Measurements from ENCODE around the gene SLC13A3. TPM values are rescaled to one million over a fixed set of nuclear protein-coding genes. Genes with fewer than 3 reads are reported as not detected.

The SLC13A3 gene
- total RNA-seq, 1 donor from 2014 or later = 0.66 TPM

DNA sequence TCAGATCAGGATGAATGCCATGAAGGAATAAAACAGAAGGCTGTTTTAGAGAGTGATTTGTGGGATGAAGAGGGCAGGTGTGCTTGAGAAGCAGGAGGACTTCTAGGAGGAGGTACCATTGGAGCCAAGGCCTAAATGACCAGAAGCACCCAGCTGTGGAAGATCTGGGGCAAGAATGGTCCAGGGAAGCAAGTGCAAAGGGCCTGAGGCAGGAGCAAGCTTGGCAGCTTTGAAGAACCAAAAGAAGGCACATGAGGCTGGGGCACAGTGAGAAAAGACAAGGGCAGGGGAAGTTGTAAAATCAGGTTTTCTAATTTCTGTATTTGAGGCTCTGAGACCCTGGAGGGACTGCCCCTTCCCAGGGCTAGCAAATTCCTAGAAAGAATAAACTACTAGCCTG lies 9.8 kb downstream of the SLC13A3 start:
- TF ChIP-seq EZH2 (IDR thresholded peaks at IDR 0.05; ENCODE audit: insufficient read depth, low read length) = no peak
- TF ChIP-seq, protein P1, sequence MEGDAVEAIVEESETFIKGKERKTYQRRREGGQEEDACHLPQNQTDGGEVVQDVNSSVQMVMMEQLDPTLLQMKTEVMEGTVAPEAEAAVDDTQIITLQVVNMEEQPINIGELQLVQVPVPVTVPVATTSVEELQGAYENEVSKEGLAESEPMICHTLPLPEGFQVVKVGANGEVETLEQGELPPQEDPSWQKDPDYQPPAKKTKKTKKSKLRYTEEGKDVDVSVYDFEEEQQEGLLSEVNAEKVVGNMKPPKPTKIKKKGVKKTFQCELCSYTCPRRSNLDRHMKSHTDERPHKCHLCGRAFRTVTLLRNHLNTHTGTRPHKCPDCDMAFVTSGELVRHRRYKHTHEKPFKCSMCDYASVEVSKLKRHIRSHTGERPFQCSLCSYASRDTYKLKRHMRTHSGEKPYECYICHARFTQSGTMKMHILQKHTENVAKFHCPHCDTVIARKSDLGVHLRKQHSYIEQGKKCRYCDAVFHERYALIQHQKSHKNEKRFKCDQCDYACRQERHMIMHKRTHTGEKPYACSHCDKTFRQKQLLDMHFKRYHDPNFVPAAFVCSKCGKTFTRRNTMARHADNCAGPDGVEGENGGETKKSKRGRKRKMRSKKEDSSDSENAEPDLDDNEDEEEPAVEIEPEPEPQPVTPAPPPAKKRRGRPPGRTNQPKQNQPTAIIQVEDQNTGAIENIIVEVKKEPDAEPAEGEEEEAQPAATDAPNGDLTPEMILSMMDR (IDR thresholded peaks at IDR 0.05; ENCODE audit: insufficient read depth, low read depth, low read length) = no peak
- Mint-ChIP-seq H3K27ac (ENCODE audit: unreplicated experiment) (no peak overlapping the region), H3K9me3 (ENCODE audit: unreplicated experiment) (no peaks in the 10 kb centered on the region), H3K4me3 (ENCODE audit: unreplicated experiment) (no peak overlapping the region), H3K36me3 (ENCODE audit: low read depth, unreplicated experiment) (peaks cover 4% of the 10 kb centered on the region), H3K27me3 (ENCODE audit: low read depth, unreplicated experiment) (peaks cover 16% of the 10 kb centered on the region), H3K4me1 (ENCODE audit: low read depth, unreplicated experiment) (peaks cover 5% of the 10 kb centered on the region)
- H3K9me3 ChIP-seq (ENCODE audit: insufficient read depth, low read depth, low read length) = no peaks in the 10 kb centered on the region
- FAIRE-seq (no peak), DNase-seq (ENCODE audit: low read depth) (no peak)
- H3K27me3 ChIP-seq (ENCODE audit: insufficient read depth, low read length) = no peaks in the 10 kb centered on the region
- H3K9ac ChIP-seq (ENCODE audit: low read length) = no peak overlapping the region
- no peak overlapping the region for H3K4me3 ChIP-seq (ENCODE audit: insufficient read depth, low read depth, low read length)
- H3K4me1 ChIP-seq (ENCODE audit: insufficient read depth, low read length) = no peaks in the 10 kb centered on the region
- H3K4me2 ChIP-seq (ENCODE audit: low read length) = no peak overlapping the region
- no peak overlapping the region for H3K27ac ChIP-seq (ENCODE audit: low read depth, low read length)
- no peak overlapping the region for H2AFZ ChIP-seq (ENCODE audit: low read depth, low read length)
- no peaks in the 10 kb centered on the region for H3K36me3 ChIP-seq (ENCODE audit: insufficient read depth, low read length)
- H3K79me2 ChIP-seq (ENCODE audit: insufficient read depth, low read length) = no peaks in the 10 kb centered on the region
- no peaks in the 10 kb centered on the region for H4K20me1 ChIP-seq (ENCODE audit: insufficient read depth, low read length)

DNA sequence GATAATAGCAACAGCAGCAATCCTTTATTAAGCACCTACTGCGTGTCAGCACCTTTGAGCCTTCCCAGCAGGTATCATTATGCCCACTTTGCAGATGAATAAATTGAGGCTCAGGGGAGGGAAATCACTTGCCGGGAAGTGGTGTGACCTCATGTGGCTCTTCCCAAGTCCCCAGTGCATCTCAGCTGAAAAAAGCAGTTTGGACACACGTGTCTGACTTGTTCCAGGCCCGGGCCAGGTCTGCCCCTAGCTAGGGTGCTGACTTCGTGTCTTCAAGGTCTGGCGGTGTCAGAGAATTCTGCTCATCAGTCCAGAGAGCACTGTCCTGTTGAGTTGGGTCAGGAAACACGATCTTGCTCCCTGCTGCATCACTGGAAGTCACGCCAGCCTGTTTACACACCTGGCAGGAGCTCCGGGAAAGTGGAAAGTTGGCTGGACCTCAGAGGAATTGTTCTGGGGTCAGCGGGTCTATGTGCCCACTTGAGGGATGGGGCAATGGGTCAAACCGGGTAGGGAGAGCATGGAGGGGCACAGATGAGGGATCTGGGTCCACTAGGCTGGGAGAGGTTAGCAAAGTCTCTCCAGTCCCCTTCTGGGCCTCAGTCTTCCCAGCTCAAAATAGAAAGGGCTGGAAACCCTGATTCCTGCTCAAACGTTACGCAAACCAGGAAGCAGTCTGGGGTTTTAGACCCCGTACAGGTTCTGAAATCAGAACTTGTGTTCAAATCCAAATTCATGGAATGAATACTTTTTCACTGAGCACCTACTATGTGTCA lies 10.5 kb downstream of the SLC13A3 start:
- peaks cover 4% of the 10 kb centered on the region for H3K36me3 Mint-ChIP-seq (ENCODE audit: low read depth, unreplicated experiment)
- Histone ChIP-seq H3K4me3 (ENCODE audit: insufficient read depth, low read depth, low read length) (no peak overlapping the region), H3K27me3 (ENCODE audit: insufficient read depth, low read length) (no peaks in the 10 kb centered on the region), H2AFZ (ENCODE audit: low read depth, low read length) (no peak overlapping the region), H3K79me2 (ENCODE audit: insufficient read depth, low read length) (no peaks in the 10 kb centered on the region), H3K4me1 (ENCODE audit: insufficient read depth, low read length) (no peaks in the 10 kb centered on the region), H3K4me2 (ENCODE audit: low read length) (no peak overlapping the region), H3K27ac (ENCODE audit: low read depth, low read length) (no peak overlapping the region), H3K36me3 (ENCODE audit: insufficient read depth, low read length) (no peaks in the 10 kb centered on the region), H3K9me3 (ENCODE audit: insufficient read depth, low read depth, low read length) (no peaks in the 10 kb centered on the region), H4K20me1 (ENCODE audit: insufficient read depth, low read length) (no peaks in the 10 kb centered on the region), H3K9ac (ENCODE audit: low read length) (no peak overlapping the region)
- peaks cover 1% of the 10 kb centered on the region for H3K9me3 Mint-ChIP-seq (ENCODE audit: unreplicated experiment)
- H3K4me3 Mint-ChIP-seq (ENCODE audit: unreplicated experiment) = no peak overlapping the region
- H3K27ac Mint-ChIP-seq (ENCODE audit: unreplicated experiment) = no peak overlapping the region
- FAIRE-seq (no peak), DNase-seq (ENCODE audit: low read depth) (no peak)
- peaks cover 16% of the 10 kb centered on the region for H3K27me3 Mint-ChIP-seq (ENCODE audit: low read depth, unreplicated experiment)
- H3K4me1 Mint-ChIP-seq (ENCODE audit: low read depth, unreplicated experiment) = peaks cover 1% of the 10 kb centered on the region
- TF ChIP-seq EZH2 (IDR thresholded peaks at IDR 0.05; ENCODE audit: insufficient read depth, low read length) = no peak
- TF ChIP-seq, protein P1 (IDR thresholded peaks at IDR 0.05; ENCODE audit: insufficient read depth, low read depth, low read length) = no peak

DNA sequence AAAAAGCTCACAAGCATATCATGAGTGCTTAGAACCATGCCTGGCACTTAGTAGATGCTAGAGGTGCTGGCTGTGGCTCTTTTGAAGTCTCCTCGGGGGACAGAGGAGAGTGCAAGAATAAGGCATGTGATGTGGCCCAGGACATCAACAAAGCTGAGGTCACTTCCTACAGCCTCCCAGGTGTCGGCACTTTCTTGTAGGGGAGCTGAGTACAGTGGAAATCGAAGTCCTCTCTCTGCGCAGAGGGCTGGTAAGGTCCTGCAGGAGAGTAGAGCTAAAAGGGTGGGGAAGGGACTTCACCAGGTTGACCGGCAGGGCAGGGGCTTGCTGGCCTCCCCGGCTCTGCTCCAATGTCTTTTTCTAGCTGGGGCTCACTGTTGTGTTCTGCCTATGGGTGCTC lies 11.2 kb downstream of the SLC13A3 start:
- no peak for FAIRE-seq
- Histone ChIP-seq H2AFZ (ENCODE audit: low read depth, low read length) (no peak overlapping the region), H3K9me3 (ENCODE audit: insufficient read depth, low read depth, low read length) (no peaks in the 10 kb centered on the region), H3K4me3 (ENCODE audit: insufficient read depth, low read depth, low read length) (no peak overlapping the region), H3K27ac (ENCODE audit: low read depth, low read length) (no peak overlapping the region), H3K27me3 (ENCODE audit: insufficient read depth, low read length) (no peaks in the 10 kb centered on the region), H3K4me2 (ENCODE audit: low read length) (no peak overlapping the region), H4K20me1 (ENCODE audit: insufficient read depth, low read length) (no peaks in the 10 kb centered on the region), H3K4me1 (ENCODE audit: insufficient read depth, low read length) (no peaks in the 10 kb centered on the region), H3K79me2 (ENCODE audit: insufficient read depth, low read length) (no peaks in the 10 kb centered on the region), H3K9ac (ENCODE audit: low read length) (no peak overlapping the region), H3K36me3 (ENCODE audit: insufficient read depth, low read length) (no peaks in the 10 kb centered on the region)
- peaks cover 1% of the 10 kb centered on the region for H3K4me1 Mint-ChIP-seq (ENCODE audit: low read depth, unreplicated experiment)
- H3K27me3 Mint-ChIP-seq (ENCODE audit: low read depth, unreplicated experiment) = peaks cover 13% of the 10 kb centered on the region
- peaks cover 5% of the 10 kb centered on the region for H3K9me3 Mint-ChIP-seq (ENCODE audit: unreplicated experiment)
- DNase-seq (ENCODE audit: low read depth) = no peak
- H3K27ac Mint-ChIP-seq (ENCODE audit: unreplicated experiment) = no peak overlapping the region
- TF ChIP-seq EZH2 (IDR thresholded peaks at IDR 0.05; ENCODE audit: insufficient read depth, low read length) = no peak
- TF ChIP-seq, protein P1 (IDR thresholded peaks at IDR 0.05; ENCODE audit: insufficient read depth, low read depth, low read length) = no peak
- peaks cover 4% of the 10 kb centered on the region for H3K36me3 Mint-ChIP-seq (ENCODE audit: low read depth, unreplicated experiment)
- no peak overlapping the region for H3K4me3 Mint-ChIP-seq (ENCODE audit: unreplicated experiment)

Measured in astrocyte (in vitro differentiated cells and primary cell).